HepG2 (cell line): ENCODE results near the gene SPAG5. TPM values are rescaled to one million over a fixed set of nuclear protein-coding genes. Genes with fewer than 3 reads are reported as not detected.

Experiments
- FOXK1 ChIP-seq: sonication (generic); formaldehyde crosslinking; IDR thresholded peaks from 2 replicates; pipeline ENCODE4 v1.4.0; 2020; ENCODE audit warnings: low read depth, missing genetic modification reagents, borderline replicate concordance
- HMG20A ChIP-seq: IDR thresholded peaks from 2 replicates; pipeline ENCODE4 v1.6.1; 2016; ENCODE audit warnings: borderline replicate concordance
- HNF4A ChIP-seq: sonication (generic); formaldehyde crosslinking; IDR thresholded peaks from 2 replicates; pipeline ENCODE4 v1.4.0; 2020; ENCODE audit warnings: missing genetic modification reagents
- HOXA9 ChIP-seq: sonication (generic); formaldehyde crosslinking; IDR thresholded peaks from 2 replicates; pipeline ENCODE4 v1.8.1; 2022; ENCODE audit warnings: missing genetic modification reagents, mild to moderate bottlenecking, moderate library complexity, borderline replicate concordance
- IKZF1 ChIP-seq: fragments of 450-650 bp; IDR thresholded peaks from 2 replicates; pipeline ENCODE4 v1.7.1; 2016
- IRX3 ChIP-seq: sonication (generic); formaldehyde crosslinking; IDR thresholded peaks from 2 replicates; pipeline ENCODE4 v1.8.1; 2023; ENCODE audit warnings: mild to moderate bottlenecking, low read depth, missing genetic modification reagents, borderline replicate concordance
- KDM1A ChIP-seq: IDR thresholded peaks from 2 replicates; pipeline ENCODE4 v1.6.1; 2016; ENCODE audit warnings: missing compliant biosample characterization
- NR1H2 ChIP-seq: sonication (generic); formaldehyde crosslinking; IDR thresholded peaks from 2 replicates; pipeline ENCODE4 v1.8.1; 2022; ENCODE audit warnings: low read depth, missing genetic modification reagents, borderline replicate concordance
- NR2F6 ChIP-seq, 2 experiments: IDR thresholded peaks; 2 replicates each; pipeline ENCODE4 v1.6.1; 2016; ENCODE audit warnings: antibody characterized with exemption in 1 of 2, mild to moderate bottlenecking in 1 of 2
- PHF20 ChIP-seq: sonication (generic); formaldehyde crosslinking; IDR thresholded peaks from 2 replicates; pipeline ENCODE4 v1.5.0; 2020; ENCODE audit warnings: mild to moderate bottlenecking, missing genetic modification reagents
- RFXANK ChIP-seq: IDR thresholded peaks from 2 replicates; pipeline ENCODE4 v1.6.1; 2016
- SKI ChIP-seq: fragments of 450-650 bp; IDR thresholded peaks from one replicate; pipeline ENCODE4 v1.6.1; 2018; ENCODE audit warnings: mild to moderate bottlenecking; ENCODE audit not compliant: partially characterized antibody
- WIZ ChIP-seq: sonication (generic); formaldehyde crosslinking; IDR thresholded peaks from 2 replicates; pipeline ENCODE4 v1.5.1; 2020; ENCODE audit warnings: mild to moderate bottlenecking, missing genetic modification reagents
- XRCC5 ChIP-seq: fragments of 200-400 bp; formaldehyde crosslinking; optimal IDR thresholded peaks from 2 replicates; pipeline ENCODE3; 2017; ENCODE audit warnings: mild to moderate bottlenecking, low read length
- ZKSCAN5 ChIP-seq: sonication (generic); formaldehyde crosslinking; IDR thresholded peaks from 2 replicates; pipeline ENCODE4 v1.5.1; 2020; ENCODE audit warnings: mild to moderate bottlenecking, missing genetic modification reagents
- ZMAT3 ChIP-seq: sonication (generic); formaldehyde crosslinking; conservative IDR thresholded peaks from 2 replicates; pipeline ENCODE4 v1.7.0; 2021; ENCODE audit warnings: missing genetic modification reagents
- ZNF136 ChIP-seq: sonication (generic); formaldehyde crosslinking; IDR thresholded peaks from 2 replicates; pipeline ENCODE4 v1.8.1; 2022; ENCODE audit warnings: low read depth, mild to moderate bottlenecking, moderate library complexity, missing genetic modification reagents
- ZNF180 ChIP-seq: sonication (generic); formaldehyde crosslinking; IDR thresholded peaks from 2 replicates; pipeline ENCODE4 v1.4.0; 2020; ENCODE audit warnings: low read depth, missing genetic modification reagents, borderline replicate concordance
- ZNF430 ChIP-seq: sonication (generic); formaldehyde crosslinking; IDR thresholded peaks from 2 replicates; pipeline ENCODE4 v1.9.0; 2021; ENCODE audit warnings: mild to moderate bottlenecking, missing genetic modification reagents
- ZNF547 ChIP-seq: sonication (generic); formaldehyde crosslinking; IDR thresholded peaks from 2 replicates; pipeline ENCODE4 v1.5.1; 2020; ENCODE audit warnings: mild to moderate bottlenecking, missing genetic modification reagents
- ZNF557 ChIP-seq: sonication (generic); formaldehyde crosslinking; IDR thresholded peaks from 2 replicates; pipeline ENCODE4 v1.4.0; 2020; ENCODE audit warnings: missing genetic modification reagents
- ZNF713 ChIP-seq: sonication (generic); formaldehyde crosslinking; IDR thresholded peaks from 2 replicates; pipeline ENCODE4 v1.4.0; 2020; ENCODE audit warnings: mild to moderate bottlenecking, missing genetic modification reagents
- ZNF747 ChIP-seq: sonication (generic); formaldehyde crosslinking; IDR thresholded peaks from 2 replicates; pipeline ENCODE4 v1.8.1; 2023; ENCODE audit warnings: missing genetic modification reagents, mild to moderate bottlenecking, borderline replicate concordance
- ZNF772 ChIP-seq: sonication (generic); formaldehyde crosslinking; IDR thresholded peaks from 2 replicates; pipeline ENCODE4 v1.5.0; 2020; ENCODE audit warnings: mild to moderate bottlenecking, missing genetic modification reagents
- ZNF816 ChIP-seq: sonication (generic); formaldehyde crosslinking; IDR thresholded peaks from 2 replicates; pipeline ENCODE4 v1.8.0; 2022; ENCODE audit warnings: missing genetic modification reagents, mild to moderate bottlenecking, borderline replicate concordance
- ZNF841 ChIP-seq: sonication (generic); formaldehyde crosslinking; IDR thresholded peaks from 2 replicates; pipeline ENCODE4 v1.8.1; 2023; ENCODE audit warnings: missing genetic modification reagents, borderline replicate concordance
- polyA plus RNA-seq, 8 experiments: library from polyadenylated mRNA; depleted of rRNA in 3 of 8; stranded (reverse) in 7 of 8; unstranded in 1 of 8; fragments of >200 nt; fragmentation: Illumina TruSeq in 4 of 8; extraction: Trizol in 4 of 8; gene quantifications; 2 replicates each; pipeline versions ENCODE4 v1.2.1 to v1.2.3, GENCODE V29; 2011 to 2016; ENCODE audit warnings: low read depth in 4 of 8, missing spikeins in 1 of 8, mixed read lengths in 1 of 8; ENCODE audit not compliant: insufficient read depth in 1 of 8
- total RNA-seq, 5 experiments: library from RNA; depleted of rRNA; stranded (reverse); fragments of >200 nt; fragmentation: Illumina TruSeq; extraction: Trizol; gene quantifications; 2 replicates each; pipeline ENCODE4 v1.2.3, GENCODE V29; 2016; ENCODE audit warnings: low read depth in 1 of 5
- TF ChIP-seq, protein P1 (sequence below): sonication (generic); formaldehyde crosslinking; IDR thresholded peaks from 2 replicates; pipeline ENCODE4 v1.4.0; 2020; ENCODE audit warnings: missing genetic modification reagents, mild to moderate bottlenecking, borderline replicate concordance
- TF ChIP-seq, protein P2 (sequence below): sonication (generic); formaldehyde crosslinking; conservative IDR thresholded peaks from 2 replicates; pipeline ENCODE4 v1.8.0; 2022; ENCODE audit warnings: missing genetic modification reagents

SPAG5 gene
- total and polyA plus RNA-seq, 2 of the 13 experiments (the other 11 are each of a cell fraction or from before 2014, with no cell fraction given): 41.4 to 98.0 TPM

DNA sequence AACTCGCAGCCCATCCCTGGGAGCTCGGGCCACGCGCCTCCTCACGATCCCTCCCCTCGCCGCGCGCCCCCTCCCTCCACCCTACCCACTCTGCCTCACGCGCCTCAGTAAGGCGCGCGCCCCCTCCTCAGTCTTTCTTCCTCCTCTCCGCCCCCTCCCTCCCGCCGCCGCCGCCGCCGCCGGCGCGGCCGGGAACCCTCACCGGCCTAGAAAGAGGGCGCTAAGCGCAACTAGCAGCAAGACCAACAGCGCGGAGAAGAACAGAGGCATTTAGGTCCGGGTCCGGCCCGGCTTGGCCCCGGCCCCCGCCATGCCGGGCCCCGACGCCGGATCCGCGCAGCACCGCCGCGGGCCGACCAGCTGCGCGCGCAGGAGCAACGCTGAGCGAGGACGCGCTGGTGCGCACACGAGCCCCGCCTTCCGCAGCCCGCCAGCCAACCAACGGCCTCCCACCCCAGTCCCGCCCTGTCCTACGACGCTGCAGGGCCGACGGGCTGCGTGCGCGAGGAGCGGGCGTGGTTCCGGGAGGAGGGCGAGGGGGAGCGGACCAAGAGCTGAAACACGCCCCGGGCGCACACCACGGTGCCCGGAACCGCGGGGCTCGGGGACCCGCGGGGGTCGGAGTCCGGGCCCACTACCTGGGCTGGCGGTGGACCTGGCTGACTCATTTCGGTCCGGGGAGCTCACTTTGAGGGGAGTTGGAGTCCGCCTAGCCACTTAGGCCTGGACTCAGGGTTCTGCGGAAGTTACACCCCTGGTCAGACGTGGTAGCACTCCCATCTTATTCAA lies 46.2 kb upstream of the SPAG5 start, which contains the start of gene BLTP2 (continued):
- TF ChIP-seq ZNF557: no peak
- TF ChIP-seq ZNF136 (CRISPR knock-in tag): peak; percentile 38; the same call in 1 of the 2 replicates
- TF ChIP-seq, protein P1, sequence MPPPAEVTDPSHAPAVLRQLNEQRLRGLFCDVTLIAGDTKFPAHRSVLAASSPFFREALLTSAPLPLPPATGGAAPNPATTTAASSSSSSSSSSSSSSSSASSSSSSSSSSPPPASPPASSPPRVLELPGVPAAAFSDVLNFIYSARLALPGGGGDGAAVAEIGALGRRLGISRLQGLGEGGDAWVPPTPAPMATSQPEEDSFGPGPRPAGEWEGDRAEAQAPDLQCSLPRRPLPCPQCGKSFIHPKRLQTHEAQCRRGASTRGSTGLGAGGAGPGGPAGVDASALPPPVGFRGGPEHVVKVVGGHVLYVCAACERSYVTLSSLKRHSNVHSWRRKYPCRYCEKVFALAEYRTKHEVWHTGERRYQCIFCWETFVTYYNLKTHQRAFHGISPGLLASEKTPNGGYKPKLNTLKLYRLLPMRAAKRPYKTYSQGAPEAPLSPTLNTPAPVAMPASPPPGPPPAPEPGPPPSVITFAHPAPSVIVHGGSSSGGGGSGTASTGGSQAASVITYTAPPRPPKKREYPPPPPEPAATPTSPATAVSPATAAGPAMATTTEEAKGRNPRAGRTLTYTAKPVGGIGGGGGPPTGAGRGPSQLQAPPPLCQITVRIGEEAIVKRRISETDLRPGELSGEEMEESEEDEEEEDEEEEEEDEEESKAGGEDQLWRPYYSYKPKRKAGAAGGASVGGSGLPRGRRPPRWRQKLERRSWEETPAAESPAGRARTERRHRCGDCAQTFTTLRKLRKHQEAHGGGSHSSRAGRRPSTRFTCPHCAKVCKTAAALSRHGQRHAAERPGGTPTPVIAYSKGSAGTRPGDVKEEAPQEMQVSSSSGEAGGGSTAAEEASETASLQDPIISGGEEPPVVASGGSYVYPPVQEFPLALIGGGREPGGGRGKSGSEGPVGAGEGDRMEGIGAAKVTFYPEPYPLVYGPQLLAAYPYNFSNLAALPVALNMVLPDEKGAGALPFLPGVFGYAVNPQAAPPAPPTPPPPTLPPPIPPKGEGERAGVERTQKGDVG (CRISPR knock-in tag): peak; percentile 41; the same call in 1 of the 2 replicates
- TF ChIP-seq IKZF1: no peak
- no peak for TF ChIP-seq NR1H2 (CRISPR knock-in tag)
- TF ChIP-seq ZNF841 (CRISPR knock-in tag): no peak
- peak; percentile 81 for TF ChIP-seq PHF20 (CRISPR knock-in tag)
- TF ChIP-seq ZNF772 (CRISPR knock-in tag): 0 out of 2 replicates have a peak, but pooled peaks have one; percentile 79
- no peak for TF ChIP-seq HOXA9 (CRISPR knock-in tag)
- TF ChIP-seq NR2F6 (IDR thresholded peaks at IDR 0.05): no peak
- TF ChIP-seq NR2F6 (CRISPR knock-in tag; IDR thresholded peaks at IDR 0.05): peak; percentile 39; the same call in 1 of the 2 replicates
- no peak for TF ChIP-seq ZNF180
- no peak for TF ChIP-seq IRX3
- no peak for TF ChIP-seq ZKSCAN5 (CRISPR knock-in tag)
- peak; percentile 83; the same call in 1 of the 2 replicates for TF ChIP-seq ZNF816 (CRISPR knock-in tag)
- TF ChIP-seq SKI: no peak
- peak; percentile 65 for TF ChIP-seq ZNF547 (CRISPR knock-in tag)
- peak; percentile 90 for TF ChIP-seq ZNF430 (CRISPR knock-in tag)
- TF ChIP-seq FOXK1 (CRISPR knock-in tag): peak; percentile 80; the same call in 1 of the 2 replicates
- TF ChIP-seq ZMAT3: peak; percentile 92
- no peak for TF ChIP-seq RFXANK
- TF ChIP-seq, protein P2, sequence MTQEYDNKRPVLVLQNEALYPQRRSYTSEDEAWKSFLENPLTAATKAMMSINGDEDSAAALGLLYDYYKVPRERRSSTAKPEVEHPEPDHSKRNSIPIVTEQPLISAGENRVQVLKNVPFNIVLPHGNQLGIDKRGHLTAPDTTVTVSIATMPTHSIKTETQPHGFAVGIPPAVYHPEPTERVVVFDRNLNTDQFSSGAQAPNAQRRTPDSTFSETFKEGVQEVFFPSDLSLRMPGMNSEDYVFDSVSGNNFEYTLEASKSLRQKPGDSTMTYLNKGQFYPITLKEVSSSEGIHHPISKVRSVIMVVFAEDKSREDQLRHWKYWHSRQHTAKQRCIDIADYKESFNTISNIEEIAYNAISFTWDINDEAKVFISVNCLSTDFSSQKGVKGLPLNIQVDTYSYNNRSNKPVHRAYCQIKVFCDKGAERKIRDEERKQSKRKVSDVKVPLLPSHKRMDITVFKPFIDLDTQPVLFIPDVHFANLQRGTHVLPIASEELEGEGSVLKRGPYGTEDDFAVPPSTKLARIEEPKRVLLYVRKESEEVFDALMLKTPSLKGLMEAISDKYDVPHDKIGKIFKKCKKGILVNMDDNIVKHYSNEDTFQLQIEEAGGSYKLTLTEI (CRISPR knock-in tag): no peak
- TF ChIP-seq ZNF713 (CRISPR knock-in tag): no peak
- TF ChIP-seq XRCC5: peak; percentile 80
- no peak for TF ChIP-seq HMG20A (CRISPR knock-in tag)
- peak; percentile 28; the same call in 1 of the 2 replicates for TF ChIP-seq HNF4A
- no peak for TF ChIP-seq WIZ
- no peak for TF ChIP-seq KDM1A (CRISPR knock-in tag)
- TF ChIP-seq ZNF747: no peak; the same call in 1 of the 2 replicates
